GM12891 (cell line): ENCODE data around the gene JADE1.

Source experiments
- POLR2A ChIP-seq: IDR thresholded peaks from 2 replicates; pipeline ENCODE4 v1.6.1; 2011; ENCODE audit warnings: low read depth, low read length, control low read depth
- POLR2AphosphoS5 ChIP-seq: IDR thresholded peaks from 2 replicates; pipeline ENCODE4 v1.6.1; 2011; ENCODE audit warnings: low read depth, low read length, control low read depth
- SPI1 ChIP-seq: IDR thresholded peaks from 2 replicates; pipeline ENCODE4 v1.6.1; 2011; ENCODE audit warnings: low read depth, low read length, control low read depth
- TAF1 ChIP-seq: IDR thresholded peaks from 2 replicates; pipeline ENCODE4 v1.6.1; 2011; ENCODE audit warnings: low read depth, low read length, control low read depth

DNA sequence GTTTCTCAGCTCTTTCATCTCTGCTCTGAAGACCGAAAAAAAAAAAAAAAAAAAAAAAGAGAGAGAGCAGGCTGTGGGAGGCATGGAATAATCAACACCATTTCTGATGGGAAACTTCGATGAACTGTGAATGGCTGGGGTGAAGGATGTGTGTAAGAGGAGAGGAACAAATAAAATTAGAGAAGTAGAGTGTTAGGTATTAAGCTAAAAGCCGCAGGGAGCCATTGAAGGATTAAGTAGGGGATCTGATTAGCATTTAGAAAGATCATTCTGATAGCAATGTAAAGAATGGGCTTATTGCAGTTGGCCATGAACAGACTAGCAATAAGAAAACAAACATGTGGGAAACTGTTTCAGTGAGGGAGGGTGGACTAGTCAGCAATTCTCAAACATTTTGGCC is 33.6 kb upstream of the JADE1 start:
- TF ChIP-seq POLR2AphosphoS5 (no peak), POLR2A (no peak), TAF1 (no peak), SPI1 (no peak)
